ENCODE data around the gene IL34. TPM values are rescaled to one million over a fixed set of nuclear protein-coding genes. Genes with fewer than 3 reads are reported as not detected.

The IL34 gene
- total and polyA plus RNA-seq, 5 experiments from 2014 or later = 0.36 TPM; not detected in 4

- Mint-ChIP-seq H3K27me3 (peaks cover 0 to 1% (median 0%) of the 10 kb centered on the region in 5 donors), H3K27ac (no peak overlapping the region), H3K4me1 (peaks cover 3 to 15% (median 9%) of the 10 kb centered on the region in 4 donors), H3K4me3 (no peak overlapping the region), H3K9me3 (no peaks in the 10 kb centered on the region), H3K36me3 (peaks cover 0 to 35% (median 1%) of the 10 kb centered on the region in 3 donors)
- peak in 1 of 10 donors; percentile 58 for DNase-seq
- ATAC-seq = no peak
- POLR2A ChIA-PET = interaction anchor here (0.5 to 1.1 kb wide), 2 partner anchors 61 to 118 kb away, joined by 3 to 4 read pairs; no protein-coding TSS in a partner anchor
Measured at GRCh38 chr16:70677499-70678120, 31.3 kb downstream of the IL34 start.

- Mint-ChIP-seq H3K27ac (peak overlapping the region in 4 of 10 donors; percentile 34 to 91 (median 62)), H3K9me3 (no peaks in the 10 kb centered on the region), H3K4me1 (peaks cover 5 to 18% (median 12%) of the 10 kb centered on the region in 4 donors), H3K36me3 (peaks cover 0 to 28% (median 1%) of the 10 kb centered on the region in 3 donors), H3K4me3 (peak overlapping the region in 2 of 10 donors; percentile 30 to 47), H3K27me3 (peaks cover 0 to 1% (median 0%) of the 10 kb centered on the region in 5 donors)
- DNase-seq = no peak
- POLR2A ChIA-PET = interaction anchor here (0.6 to 1.1 kb wide), 2 partner anchors 60 to 1370 kb away, joined by 3 read pairs; no protein-coding TSS in a partner anchor
- ATAC-seq = no peak
Measured at GRCh38 chr16:70678121-70678897, 31.9 kb downstream of the IL34 start.

- Mint-ChIP-seq H3K4me3 (peak overlapping the region in 4 of 10 donors; percentile 20 to 63 (median 38)), H3K27me3 (peaks cover 0 to 3% (median 0%) of the 10 kb centered on the region in 5 donors), H3K4me1 (peaks cover 6 to 18% (median 13%) of the 10 kb centered on the region in 4 donors), H3K9me3 (no peaks in the 10 kb centered on the region), H3K36me3 (peaks cover 0 to 23% (median 1%) of the 10 kb centered on the region in 3 donors), H3K27ac (peak overlapping the region in 6 of 10 donors; percentile 34 to 91 (median 70))
- ATAC-seq (no peak), DNase-seq (peak in 1 of 10 donors; percentile 3)
- POLR2A ChIA-PET = interaction anchor here (2.2 kb wide), 1 partner anchor 17 kb away, joined by 7 read pairs; no protein-coding TSS in a partner anchor
Measured at GRCh38 chr16:70678898-70679670, 32.7 kb downstream of the IL34 start.

GRCh38 chr16:70679671-70680494, 33.5 kb downstream of the IL34 start:
- H3K36me3 Mint-ChIP-seq = peaks cover 0 to 16% (median 0%) of the 10 kb centered on the region in 3 donors
- peaks cover 5 to 23% (median 14%) of the 10 kb centered on the region in 4 donors for H3K4me1 Mint-ChIP-seq
- peak overlapping the region in 1 of 10 donors; percentile 26 for H3K4me3 Mint-ChIP-seq
- H3K27me3 Mint-ChIP-seq = peaks cover 0 to 4% (median 0%) of the 10 kb centered on the region in 5 donors
- peak overlapping the region in 2 of 10 donors; percentile 27 to 46 for H3K27ac Mint-ChIP-seq
- no peaks in the 10 kb centered on the region for H3K9me3 Mint-ChIP-seq
- DNase-seq (peak in 3 of 10 donors; percentile 30 to 40 (median 38)), ATAC-seq (peak; percentile 47 to 65)
- POLR2A ChIA-PET = interaction anchor here (1.1 to 2.2 kb wide), 2 partner anchors 16 to 91 kb away, joined by 3 to 7 read pairs; no protein-coding TSS in a partner anchor

GRCh38 chr16:70680495-70681381, 34.4 kb downstream of the IL34 start:
- ATAC-seq = no peak
- Mint-ChIP-seq H3K27ac (peak overlapping the region in 4 of 10 donors; percentile 24 to 85 (median 64)), H3K4me3 (peak overlapping the region in 2 of 10 donors; percentile 26 to 43), H3K36me3 (peaks cover 0 to 8% (median 0%) of the 10 kb centered on the region in 3 donors), H3K4me1 (peaks cover 5 to 27% (median 14%) of the 10 kb centered on the region in 4 donors), H3K9me3 (no peaks in the 10 kb centered on the region), H3K27me3 (peaks cover 0 to 5% (median 0%) of the 10 kb centered on the region in 5 donors)
- POLR2A ChIA-PET = interaction anchor here (1.0 to 2.2 kb wide), 3 partner anchors 15 to 91 kb away, joined by 3 to 7 read pairs (median 3); no protein-coding TSS in a partner anchor
- no peak for DNase-seq

GRCh38 chr16:70681382-70682238, 35.3 kb downstream of the IL34 start:
- Mint-ChIP-seq H3K9me3 (no peaks in the 10 kb centered on the region), H3K27me3 (peaks cover 0 to 5% (median 0%) of the 10 kb centered on the region in 5 donors), H3K36me3 (peaks cover 0 to 4% (median 0%) of the 10 kb centered on the region in 3 donors), H3K4me1 (peaks cover 6 to 31% (median 16%) of the 10 kb centered on the region in 4 donors), H3K4me3 (no peak overlapping the region), H3K27ac (peak overlapping the region in 2 of 10 donors; percentile 22 to 43)
- ATAC-seq (no peak), DNase-seq (peak in 1 of 10 donors; percentile 1)
- POLR2A ChIA-PET = interaction anchor here (1.0 to 2.3 kb wide), 4 partner anchors 14 to 301 kb away, joined by 3 to 9 read pairs (median 6); no protein-coding TSS in a partner anchor

GRCh38 chr16:70682239-70683145, 36.1 kb downstream of the IL34 start:
- POLR2A ChIA-PET = interaction anchor here (0.7 to 2.3 kb wide), 4 partner anchors 55 to 302 kb away, joined by 3 to 9 read pairs (median 4); no protein-coding TSS in a partner anchor
- ATAC-seq = no peak

GRCh38 chr16:70683146-70683944, 37.0 kb downstream of the IL34 start:
- no peaks in the 10 kb centered on the region for H3K9me3 Mint-ChIP-seq
- ATAC-seq (no peak), DNase-seq (no peak)
- H3K4me3 Mint-ChIP-seq = peak overlapping the region in 3 of 10 donors; percentile 22 to 79 (median 30)
- H3K27ac Mint-ChIP-seq = peak overlapping the region in 1 of 10 donors; percentile 44
- H3K36me3 Mint-ChIP-seq = peaks cover 0 to 4% (median 0%) of the 10 kb centered on the region in 3 donors
- peaks cover 10 to 33% (median 20%) of the 10 kb centered on the region in 4 donors for H3K4me1 Mint-ChIP-seq
- H3K27me3 Mint-ChIP-seq = peaks cover 0 to 5% (median 0%) of the 10 kb centered on the region in 5 donors
- POLR2A ChIA-PET = interaction anchor here (0.7 to 2.3 kb wide), 4 partner anchors 48 to 118 kb away, joined by 3 to 9 read pairs (median 4); no protein-coding TSS in a partner anchor

More at GRCh38 chr16:70682239-70683145, 36.1 kb downstream of the IL34 start:
- Mint-ChIP-seq H3K9me3 (no peaks in the 10 kb centered on the region), H3K4me1 (peaks cover 10 to 33% (median 19%) of the 10 kb centered on the region in 4 donors), H3K4me3 (peak overlapping the region in 5 of 10 donors; percentile 7 to 79 (median 22)), H3K27ac (peak overlapping the region in 6 of 10 donors; percentile 22 to 52 (median 38)), H3K27me3 (peaks cover 0 to 5% (median 0%) of the 10 kb centered on the region in 5 donors), H3K36me3 (peaks cover 0 to 4% (median 0%) of the 10 kb centered on the region in 3 donors)
- peak in 1 of 10 donors; percentile 2 for DNase-seq
